Fibroblast of lung (primary cell): Measurements from ENCODE around the gene CTR9. TPM values are rescaled to one million over a fixed set of nuclear protein-coding genes. Genes with fewer than 3 reads are reported as not detected.

ENCODE experiments used
- DNase-seq, 2 donors: peaks; one replicate each; pipeline versions ENCODE4 v3.0.0 to v3.0.0-alpha.2; 2010; ENCODE audit warnings: low read depth in 2 of 2
- H2AFZ ChIP-seq: 2 replicates; pipeline ENCODE4 v1.5.1; 2012; ENCODE audit warnings: low read length, control low read depth, inconsistent platforms
- H3K27ac ChIP-seq: 2 replicates; pipeline ENCODE4 v1.5.1; 2011; ENCODE audit warnings: low read length, control low read depth; ENCODE audit not compliant: insufficient read depth
- H3K27me3 ChIP-seq: 2 replicates; pipeline ENCODE4 v1.5.1; 2011; ENCODE audit warnings: mild to moderate bottlenecking, low read length; ENCODE audit not compliant: control insufficient read depth, insufficient read depth
- H3K36me3 ChIP-seq: 2 replicates; pipeline ENCODE4 v1.5.1; 2011; ENCODE audit warnings: low read length; ENCODE audit not compliant: control insufficient read depth, insufficient read depth
- H3K4me1 ChIP-seq: 2 replicates; pipeline ENCODE4 v1.5.1; 2011; ENCODE audit warnings: low read length; ENCODE audit not compliant: control insufficient read depth, insufficient read depth; ENCODE audit errors: extremely low read depth
- H3K4me2 ChIP-seq: 2 replicates; pipeline ENCODE4 v1.5.1; 2011; ENCODE audit warnings: low read length, control low read depth; ENCODE audit not compliant: insufficient read depth; ENCODE audit errors: extremely low read depth
- H3K4me3 ChIP-seq, 4 experiments: fragments of 200-600 bp in 1 of 4; sonication (generic) in 1 of 4; replicated peaks in 1 of 4; 2 replicates each; pipeline ENCODE4 v1.5.1; 2011 to 2016; ENCODE audit warnings: low read length in 4 of 4, low read depth in 3 of 4, mild to moderate bottlenecking in 3 of 4, control low read depth in 2 of 4, inconsistent platforms in 1 of 4, mixed read lengths in 1 of 4; ENCODE audit not compliant: insufficient read depth in 1 of 4; ENCODE audit errors: control extremely low read depth in 1 of 4
- H3K79me2 ChIP-seq: 2 replicates; pipeline ENCODE4 v1.5.1; 2012; ENCODE audit warnings: mild to moderate bottlenecking, low read length, inconsistent platforms; ENCODE audit not compliant: control insufficient read depth, insufficient read depth
- H3K9ac ChIP-seq: 2 replicates; pipeline ENCODE4 v1.5.1; 2011; ENCODE audit warnings: mild to moderate bottlenecking, low read length, control low read depth; ENCODE audit not compliant: insufficient read depth
- H3K9me3 ChIP-seq: 2 replicates; pipeline ENCODE4 v1.5.1; 2012; ENCODE audit warnings: low read depth, low read length; ENCODE audit not compliant: control insufficient read depth, insufficient read depth
- H4K20me1 ChIP-seq: 2 replicates; pipeline ENCODE4 v1.5.1; 2011; ENCODE audit warnings: low read length; ENCODE audit not compliant: control insufficient read depth, insufficient read depth; ENCODE audit errors: extremely low read depth
- EZH2 ChIP-seq: IDR thresholded peaks from 2 replicates; pipeline ENCODE4 v1.5.1; 2012; ENCODE audit warnings: low read length, control low read depth, mild to moderate bottlenecking; ENCODE audit errors: missing control alignments
- polyA plus RNA-seq, 2 donors: library from polyadenylated mRNA; depleted of rRNA in 1 of 2; stranded (reverse) in 1 of 2; unstranded in 1 of 2; fragments of >200 nt; gene quantifications; 2 replicates each; pipeline ENCODE4 v1.2.1, GENCODE V29; 2011 to 2012; ENCODE audit warnings: missing spikeins in 1 of 2
- total RNA-seq: library from RNA; depleted of rRNA; stranded (reverse); fragments of >200 nt; gene quantifications from 2 replicates; pipeline ENCODE4 v1.2.1, GENCODE V29; 2014
- TF ChIP-seq, protein P1 (sequence below), 2 donors: IDR thresholded peaks in 1 of 2; conservative IDR thresholded peaks in 1 of 2; 1 replicate in 1 of 2; 2 replicates in 1 of 2; pipeline ENCODE4 v1.5.1; 2011 to 2012; ENCODE audit warnings: low read length in 2 of 2, control low read depth in 1 of 2, inconsistent platforms in 1 of 2, low read depth in 1 of 2, mild to moderate bottlenecking in 1 of 2

Gene CTR9
- total and polyA plus RNA-seq, 2 donors (not counting 1 experiment from before 2014, with no cell fraction given): 22.8 to 41.5 TPM

DNA sequence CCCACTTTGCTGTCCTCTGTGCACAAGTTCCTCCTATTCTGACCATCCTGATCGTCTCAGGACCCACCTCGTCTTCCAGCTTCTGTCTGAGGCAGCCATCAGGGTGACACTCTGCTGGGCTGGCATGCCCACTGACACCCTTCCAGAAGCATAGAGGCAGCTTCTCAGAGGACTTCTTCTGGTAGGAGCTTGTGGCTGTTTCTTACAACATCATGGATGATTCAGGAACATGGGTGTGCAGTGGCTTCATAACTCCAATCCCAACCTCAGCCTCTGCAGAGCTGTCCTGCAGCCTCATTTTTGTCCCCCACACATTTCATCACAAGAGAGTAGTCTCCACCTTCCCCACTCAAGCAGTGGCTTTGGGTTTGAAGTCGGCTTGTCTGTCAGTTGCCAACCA, 20.9 kb upstream of the CTR9 start:
- no peak for DNase-seq
- H2AFZ ChIP-seq: no peak overlapping the region
- no peak for TF ChIP-seq EZH2
- TF ChIP-seq, protein P1, sequence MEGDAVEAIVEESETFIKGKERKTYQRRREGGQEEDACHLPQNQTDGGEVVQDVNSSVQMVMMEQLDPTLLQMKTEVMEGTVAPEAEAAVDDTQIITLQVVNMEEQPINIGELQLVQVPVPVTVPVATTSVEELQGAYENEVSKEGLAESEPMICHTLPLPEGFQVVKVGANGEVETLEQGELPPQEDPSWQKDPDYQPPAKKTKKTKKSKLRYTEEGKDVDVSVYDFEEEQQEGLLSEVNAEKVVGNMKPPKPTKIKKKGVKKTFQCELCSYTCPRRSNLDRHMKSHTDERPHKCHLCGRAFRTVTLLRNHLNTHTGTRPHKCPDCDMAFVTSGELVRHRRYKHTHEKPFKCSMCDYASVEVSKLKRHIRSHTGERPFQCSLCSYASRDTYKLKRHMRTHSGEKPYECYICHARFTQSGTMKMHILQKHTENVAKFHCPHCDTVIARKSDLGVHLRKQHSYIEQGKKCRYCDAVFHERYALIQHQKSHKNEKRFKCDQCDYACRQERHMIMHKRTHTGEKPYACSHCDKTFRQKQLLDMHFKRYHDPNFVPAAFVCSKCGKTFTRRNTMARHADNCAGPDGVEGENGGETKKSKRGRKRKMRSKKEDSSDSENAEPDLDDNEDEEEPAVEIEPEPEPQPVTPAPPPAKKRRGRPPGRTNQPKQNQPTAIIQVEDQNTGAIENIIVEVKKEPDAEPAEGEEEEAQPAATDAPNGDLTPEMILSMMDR (conservative IDR thresholded peaks at IDR 0.05 in 1 of 2, IDR thresholded peaks at IDR 0.05 in 1 of 2; ENCODE audit: low read depth in 1 of 2, low read length in 2 of 2): no peak
- H3K4me1 ChIP-seq: peaks cover 8% of the 10 kb centered on the region
- H3K27me3 ChIP-seq: no peaks in the 10 kb centered on the region
- H4K20me1 ChIP-seq: no peaks in the 10 kb centered on the region
- no peaks in the 10 kb centered on the region for H3K79me2 ChIP-seq
- no peak overlapping the region for H3K4me3 ChIP-seq
- no peak overlapping the region for H3K4me2 ChIP-seq
- no peaks in the 10 kb centered on the region for H3K36me3 ChIP-seq
- no peak overlapping the region for H3K27ac ChIP-seq
- no peaks in the 10 kb centered on the region for H3K9me3 ChIP-seq
- H3K9ac ChIP-seq: no peak overlapping the region

- no peak overlapping the region for H2AFZ ChIP-seq
- H3K79me2 ChIP-seq: no peaks in the 10 kb centered on the region
- H3K4me1 ChIP-seq: peaks cover 10% of the 10 kb centered on the region
- no peak overlapping the region for H3K9ac ChIP-seq
- TF ChIP-seq, protein P1 (conservative IDR thresholded peaks at IDR 0.05 in 1 of 2, IDR thresholded peaks at IDR 0.05 in 1 of 2; ENCODE audit: low read depth in 1 of 2, low read length in 2 of 2): no peak
- TF ChIP-seq EZH2: no peak
- no peaks in the 10 kb centered on the region for H3K9me3 ChIP-seq
- H3K4me2 ChIP-seq: no peak overlapping the region
- H4K20me1 ChIP-seq: no peaks in the 10 kb centered on the region
- peak in 1 of 2 donors; percentile 45 for DNase-seq
- H3K27ac ChIP-seq: no peak overlapping the region
- H3K27me3 ChIP-seq: no peaks in the 10 kb centered on the region
- H3K4me3 ChIP-seq: no peak overlapping the region
- H3K36me3 ChIP-seq: no peaks in the 10 kb centered on the region
Observed at GRCh38 chr11:10731064-10731680, 19.9 kb upstream of the CTR9 start.

DNA sequence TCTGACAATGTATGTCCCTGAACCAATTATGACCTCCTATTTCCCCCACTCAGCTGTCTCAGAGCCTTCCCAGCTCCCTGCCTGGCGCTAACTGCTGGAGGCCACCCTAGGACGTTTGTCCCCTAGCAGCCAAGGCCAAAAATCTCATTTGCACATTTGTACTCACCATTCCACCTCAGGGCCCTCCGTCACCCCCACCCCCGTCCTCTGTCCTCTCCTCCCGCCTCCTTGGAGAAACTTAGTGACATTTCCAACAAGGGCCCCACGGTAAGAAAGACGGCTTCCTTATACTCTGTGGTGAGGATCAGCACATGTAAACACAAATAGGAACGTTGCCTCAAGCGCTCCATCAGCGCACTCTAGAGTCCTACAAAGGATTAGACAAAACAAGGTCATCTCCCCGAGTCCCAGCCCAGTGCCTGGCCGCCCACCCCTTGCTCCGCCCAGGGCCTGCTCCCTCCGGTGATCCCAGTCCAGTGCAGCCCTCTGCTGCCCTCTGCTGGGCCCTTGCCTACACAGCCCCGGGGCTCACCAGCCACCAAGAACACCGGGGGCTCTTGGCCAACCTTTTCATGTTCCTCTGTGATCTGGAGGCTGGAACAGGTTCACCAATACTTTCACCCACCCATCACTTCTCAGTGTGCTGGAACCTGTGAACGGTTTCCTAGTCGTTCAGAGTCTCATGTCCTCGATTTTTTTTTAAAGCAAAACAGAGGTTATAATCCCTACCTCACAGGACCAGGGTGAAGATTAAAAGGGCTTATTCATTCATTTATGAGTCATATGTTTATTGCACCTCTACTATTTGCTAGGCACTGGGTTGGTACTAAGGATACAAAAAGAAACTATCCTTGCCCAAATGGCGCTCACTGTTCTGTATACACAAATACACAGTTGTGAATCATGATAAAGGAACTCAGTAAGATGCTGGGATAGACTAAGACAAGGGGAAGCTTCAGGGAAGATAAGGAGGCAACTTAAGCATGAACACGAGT, 15.3 kb upstream of the CTR9 start:
- Histone ChIP-seq H3K4me3 (peak overlapping the region; percentile 5 to 46 (median 30)), H3K36me3 (no peaks in the 10 kb centered on the region), H3K79me2 (no peaks in the 10 kb centered on the region), H3K9ac (peak overlapping the region; percentile 14), H3K4me1 (peaks cover 6% of the 10 kb centered on the region), H2AFZ (peak overlapping the region; percentile 28), H3K4me2 (peak overlapping the region; percentile 55), H3K27ac (peak overlapping the region; percentile 38), H3K9me3 (no peaks in the 10 kb centered on the region), H4K20me1 (no peaks in the 10 kb centered on the region), H3K27me3 (no peaks in the 10 kb centered on the region)
- TF ChIP-seq, protein P1 (conservative IDR thresholded peaks at IDR 0.05 in 1 of 2, IDR thresholded peaks at IDR 0.05 in 1 of 2; ENCODE audit: low read depth in 1 of 2, low read length in 2 of 2): peak; percentile 87 to 96
- no peak for TF ChIP-seq EZH2
- DNase-seq: peak; percentile 88 to 97
